WERI-Rb-1 (cell line): Measurements from ENCODE around the gene MEFV.

Experiments
- DNase-seq: peaks from one replicate; pipeline ENCODE4 v3.0.0-alpha.2; 2020
- H3K27ac ChIP-seq: fragments of 250-450 bp; sonication (Bioruptor Pico); 2 replicates; pipeline ENCODE4 v1.5.1; 2020; ENCODE audit warnings: mild to moderate bottlenecking, moderate library complexity
- H3K27me3 ChIP-seq: fragments of 250-450 bp; sonication (Bioruptor Pico); 2 replicates; pipeline ENCODE4 v1.5.1; 2021; ENCODE audit warnings: mild to moderate bottlenecking, low read depth, moderate library complexity; ENCODE audit not compliant: insufficient read depth, severe bottlenecking
- H3K36me3 ChIP-seq: fragments of 250-450 bp; sonication (Bioruptor Pico); 2 replicates; pipeline ENCODE4 v1.5.1; 2020; ENCODE audit warnings: mild to moderate bottlenecking, moderate library complexity
- H3K4me3 ChIP-seq: 2 replicates; pipeline ENCODE4 v1.5.1; 2011; ENCODE audit warnings: low read depth, mild to moderate bottlenecking, control low read depth, low read length
- H3K9me3 ChIP-seq: fragments of 250-450 bp; sonication (Bioruptor Pico); 2 replicates; pipeline ENCODE4 v1.5.1; 2021; ENCODE audit warnings: mild to moderate bottlenecking, moderate library complexity; ENCODE audit not compliant: severe bottlenecking
- CTCF ChIP-seq: IDR thresholded peaks from 2 replicates; pipeline ENCODE4 v1.5.1; 2011; ENCODE audit warnings: low read depth, mild to moderate bottlenecking, control low read depth, inconsistent platforms, low read length

The MEFV gene

DNA sequence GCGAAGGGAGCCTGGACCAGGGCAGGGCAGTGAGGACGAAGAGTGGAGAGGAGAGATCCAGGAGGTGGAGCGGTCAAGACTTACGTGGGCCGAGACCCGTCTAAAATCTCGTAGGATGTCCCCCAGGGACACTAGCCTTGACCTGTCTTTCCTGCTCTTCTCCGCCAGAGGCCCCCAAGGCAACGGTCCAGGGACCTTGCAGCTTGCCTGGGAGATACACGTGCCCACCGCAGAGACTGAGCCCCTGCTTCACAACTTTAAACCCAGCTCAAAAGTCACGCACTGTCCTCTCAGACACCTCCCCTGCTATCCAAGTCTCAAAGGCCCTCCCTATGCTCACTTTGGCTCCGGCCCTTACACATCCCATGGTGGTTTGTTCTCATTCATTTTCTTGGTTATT is 39.4 kb upstream of the MEFV start:
- Histone ChIP-seq H3K36me3 (peaks cover 40% of the 10 kb centered on the region), H3K9me3 (no peaks in the 10 kb centered on the region), H3K4me3 (no peak overlapping the region), H3K27ac (no peak overlapping the region), H3K27me3 (no peaks in the 10 kb centered on the region)
- no peak for TF ChIP-seq CTCF
- no peak for DNase-seq

DNA sequence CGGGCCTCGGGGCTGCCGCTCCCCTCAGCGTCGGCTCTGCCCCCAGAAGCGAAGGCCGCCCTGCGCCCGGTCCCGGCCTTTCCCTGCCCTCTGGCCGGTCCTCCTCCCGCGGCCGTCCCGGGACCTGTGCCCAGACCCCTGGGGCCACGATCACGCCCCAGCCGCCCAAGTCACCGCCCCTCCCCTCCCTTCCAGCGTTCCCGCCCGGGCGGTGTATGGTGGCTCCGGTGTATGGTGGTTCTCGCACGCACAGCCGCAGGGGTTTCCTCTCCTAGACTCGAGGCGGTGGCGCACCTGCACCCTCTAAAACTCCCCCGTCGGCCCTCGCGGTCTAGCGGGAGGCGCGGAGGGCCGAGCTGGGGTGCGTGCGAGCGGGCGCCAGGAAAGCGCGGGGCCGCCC is 38.8 kb upstream of the MEFV start:
- H3K9me3 ChIP-seq = no peaks in the 10 kb centered on the region
- peaks cover 44% of the 10 kb centered on the region for H3K36me3 ChIP-seq
- DNase-seq = no peak
- H3K27me3 ChIP-seq = no peaks in the 10 kb centered on the region
- H3K4me3 ChIP-seq = no peak overlapping the region
- no peak for TF ChIP-seq CTCF
- H3K27ac ChIP-seq = no peak overlapping the region

DNA sequence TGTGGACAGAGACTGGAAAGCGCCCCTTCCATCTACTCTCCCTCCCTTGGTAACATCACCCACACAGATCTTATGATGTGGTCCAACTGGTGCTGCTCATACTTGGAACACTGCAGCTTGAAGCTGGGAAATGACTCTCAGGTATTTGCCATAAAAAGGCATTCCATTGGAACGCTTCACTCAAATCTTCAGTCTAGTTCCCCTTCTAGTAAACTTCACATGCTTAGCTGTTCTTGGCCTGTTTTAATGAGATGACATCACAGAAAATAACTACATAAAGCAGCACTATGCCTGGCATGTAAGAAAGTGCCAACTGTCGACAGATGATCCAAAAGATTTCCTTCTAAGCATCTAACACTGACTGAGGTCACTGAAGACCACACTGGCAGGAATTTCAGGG is 36.2 kb upstream of the MEFV start:
- H3K9me3 ChIP-seq = peaks cover 6% of the 10 kb centered on the region
- DNase-seq = no peak
- H3K27ac ChIP-seq = no peak overlapping the region
- H3K4me3 ChIP-seq = no peak overlapping the region
- TF ChIP-seq CTCF = no peak
- no peaks in the 10 kb centered on the region for H3K27me3 ChIP-seq
- H3K36me3 ChIP-seq = peaks cover 63% of the 10 kb centered on the region

DNA sequence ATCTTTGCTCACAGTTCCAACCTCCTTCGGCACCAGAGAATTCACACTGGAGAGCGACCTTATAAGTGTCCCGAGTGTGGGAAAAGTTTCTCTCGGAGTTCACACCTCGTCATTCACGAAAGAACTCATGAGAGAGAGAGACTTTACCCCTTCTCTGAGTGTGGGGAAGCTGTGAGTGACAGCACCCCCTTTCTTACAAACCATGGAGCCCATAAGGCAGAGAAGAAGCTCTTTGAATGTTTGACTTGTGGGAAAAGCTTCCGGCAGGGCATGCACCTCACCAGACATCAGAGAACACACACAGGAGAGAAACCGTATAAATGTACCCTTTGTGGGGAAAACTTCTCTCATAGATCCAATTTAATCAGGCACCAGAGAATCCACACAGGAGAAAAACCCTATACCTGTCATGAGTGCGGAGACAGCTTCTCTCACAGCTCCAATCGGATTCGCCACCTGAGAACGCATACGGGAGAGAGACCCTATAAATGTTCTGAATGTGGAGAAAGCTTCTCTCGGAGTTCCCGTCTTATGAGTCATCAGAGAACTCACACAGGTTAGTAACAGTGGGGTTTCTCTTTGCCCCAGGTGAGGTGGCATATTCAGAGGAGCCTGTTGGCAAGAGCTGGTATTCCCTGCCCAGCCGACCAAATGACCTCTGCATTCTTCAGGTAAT is 33.7 kb upstream of the MEFV start:
- H3K27me3 ChIP-seq = no peaks in the 10 kb centered on the region
- H3K36me3 ChIP-seq = peaks cover 80% of the 10 kb centered on the region
- DNase-seq = no peak
- H3K27ac ChIP-seq = no peak overlapping the region
- H3K4me3 ChIP-seq = no peak overlapping the region
- H3K9me3 ChIP-seq = peaks cover 6% of the 10 kb centered on the region
- TF ChIP-seq CTCF = no peak

DNA sequence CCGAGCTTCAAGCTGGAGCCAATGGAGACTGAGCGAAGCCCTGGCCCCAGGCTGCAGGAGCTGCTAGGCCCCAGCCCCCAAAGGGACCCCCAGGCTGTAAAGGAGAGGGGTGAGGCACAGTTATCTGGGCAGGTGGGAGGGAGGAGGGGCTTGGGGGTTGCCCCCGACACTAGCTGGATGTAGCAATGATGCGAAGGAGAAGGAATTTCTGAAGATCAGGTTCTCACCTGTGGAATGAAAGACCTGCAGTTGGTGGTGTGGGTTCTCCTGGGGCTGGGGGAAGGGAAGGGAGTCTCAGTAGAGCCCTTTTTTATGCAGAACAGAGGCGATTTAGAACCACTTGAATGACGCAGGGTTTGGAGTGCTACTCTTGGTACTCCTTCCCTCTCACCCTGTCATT is 28.7 kb upstream of the MEFV start:
- no peak for DNase-seq
- TF ChIP-seq CTCF = no peak
- peaks cover 58% of the 10 kb centered on the region for H3K36me3 ChIP-seq
- peaks cover 6% of the 10 kb centered on the region for H3K9me3 ChIP-seq
- no peak overlapping the region for H3K27ac ChIP-seq
- no peaks in the 10 kb centered on the region for H3K27me3 ChIP-seq
- H3K4me3 ChIP-seq = no peak overlapping the region
